DMS79 treated with DMSO at 0.1 percent for 48 hours (cell line): ENCODE measurements around the gene MME.

ENCODE experiments used
- DNase-seq: peaks from one replicate; lab custom pipeline; 2025; lab: John Stamatoyannopoulos, UW

Gene MME

GRCh38 chr3:155079746-155080487 is at the start of gene MME:
TSS of gene MME (plus strand) at chr3:155080319. CDS start at chr3:155084168, 3,849 bp downstream.
- peak; percentile 7 for DNase-seq

GRCh38 chr3:155031186-155031585 is 48.9 kb upstream of the MME start:
- DNase-seq, result no peak

GRCh38 chr3:155032918-155033317 is 47.2 kb upstream of the MME start:
- no peak for DNase-seq

GRCh38 chr3:155034786-155035185 is 45.3 kb upstream of the MME start:
- DNase-seq, result no peak

- no peak for DNase-seq
Observed at GRCh38 chr3:155035553-155035952, 44.6 kb upstream of the MME start.

GRCh38 chr3:155037508-155038202 is 42.5 kb upstream of the MME start:
- DNase-seq, result no peak

- no peak for DNase-seq
Observed at GRCh38 chr3:155038203-155038554, 41.9 kb upstream of the MME start.

- DNase-seq, result no peak
Observed at GRCh38 chr3:155046935-155047334, 33.2 kb upstream of the MME start.

- no peak for DNase-seq
Observed at GRCh38 chr3:155047672-155048071, 32.4 kb upstream of the MME start.

GRCh38 chr3:155049959-155050358 is 30.2 kb upstream of the MME start:
- no peak for DNase-seq

- no peak for DNase-seq
Observed at GRCh38 chr3:155052470-155052869, 27.6 kb upstream of the MME start.

GRCh38 chr3:155053756-155054155 is 26.4 kb upstream of the MME start:
- DNase-seq, result no peak

GRCh38 chr3:155064920-155065319 is 15.2 kb upstream of the MME start:
- no peak for DNase-seq

GRCh38 chr3:155065537-155065936 is 14.6 kb upstream of the MME start:
- no peak for DNase-seq

- DNase-seq, result no peak
Observed at GRCh38 chr3:155069729-155070128, 10.4 kb upstream of the MME start.

GRCh38 chr3:155070316-155070715 is 9.8 kb upstream of the MME start:
- no peak for DNase-seq

GRCh38 chr3:155070932-155071387 is 9.2 kb upstream of the MME start:
- no peak for DNase-seq

GRCh38 chr3:155075200-155075599 is 4.9 kb upstream of the MME start:
- no peak for DNase-seq

GRCh38 chr3:155076888-155077287 is 3.2 kb upstream of the MME start:
- no peak for DNase-seq

- DNase-seq, result no peak
Observed at GRCh38 chr3:155078711-155079467, 1.2 kb upstream of the MME start.

- DNase-seq, result no peak
Observed at GRCh38 chr3:155079468-155079745, 712 bp upstream of the MME start.

GRCh38 chr3:155080692-155081091 is 573 bp downstream of the MME start:
- DNase-seq, result no peak

GRCh38 chr3:155083313-155083905 is 3.3 kb downstream of the MME start:
- DNase-seq, result no peak
